ENCODE measurements around the gene PHLDB2.

PHLDB2 gene

DNA sequence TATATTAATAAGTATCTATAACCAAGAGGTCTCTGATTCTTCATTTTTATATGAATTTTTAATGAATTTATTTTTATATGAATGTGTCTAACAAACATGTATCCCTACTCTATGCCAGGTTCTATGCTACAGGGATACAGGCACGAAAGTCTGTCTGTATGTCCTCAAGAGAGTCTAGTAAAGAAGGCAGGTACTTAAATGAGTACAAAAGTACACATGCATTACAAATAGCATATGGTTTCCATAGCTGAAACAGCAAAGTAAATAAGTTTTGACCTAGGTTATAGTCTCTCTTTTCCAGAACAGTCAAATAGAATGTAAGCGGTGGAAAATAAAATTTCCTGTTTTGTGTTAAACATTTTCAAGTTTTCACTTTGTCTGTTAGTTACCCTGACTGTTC, 106.4 kb downstream of the PHLDB2 start:
- no peak for DNase-seq (ENCODE audit: low spot score)

DNA sequence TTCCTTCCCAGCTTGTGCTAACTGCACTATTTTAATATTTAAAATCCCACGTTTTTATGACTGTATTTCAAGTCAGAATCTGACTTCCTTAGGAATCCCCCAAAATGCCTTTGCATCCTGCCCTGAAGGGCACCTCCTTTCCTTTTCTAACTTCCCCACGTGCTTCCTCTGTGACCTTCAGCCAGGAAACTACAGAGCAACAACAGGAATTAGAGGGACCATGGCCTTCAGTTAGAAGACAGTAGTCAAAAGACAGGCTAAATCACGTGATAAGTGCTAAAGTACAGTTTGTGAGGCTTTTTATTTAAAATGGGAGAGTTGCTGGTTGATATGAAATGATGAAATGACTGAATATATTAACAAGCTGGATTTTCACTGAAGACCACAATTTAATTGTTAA, 108.0 kb downstream of the PHLDB2 start:
- DNase-seq (ENCODE audit: low spot score), result no peak

DNA sequence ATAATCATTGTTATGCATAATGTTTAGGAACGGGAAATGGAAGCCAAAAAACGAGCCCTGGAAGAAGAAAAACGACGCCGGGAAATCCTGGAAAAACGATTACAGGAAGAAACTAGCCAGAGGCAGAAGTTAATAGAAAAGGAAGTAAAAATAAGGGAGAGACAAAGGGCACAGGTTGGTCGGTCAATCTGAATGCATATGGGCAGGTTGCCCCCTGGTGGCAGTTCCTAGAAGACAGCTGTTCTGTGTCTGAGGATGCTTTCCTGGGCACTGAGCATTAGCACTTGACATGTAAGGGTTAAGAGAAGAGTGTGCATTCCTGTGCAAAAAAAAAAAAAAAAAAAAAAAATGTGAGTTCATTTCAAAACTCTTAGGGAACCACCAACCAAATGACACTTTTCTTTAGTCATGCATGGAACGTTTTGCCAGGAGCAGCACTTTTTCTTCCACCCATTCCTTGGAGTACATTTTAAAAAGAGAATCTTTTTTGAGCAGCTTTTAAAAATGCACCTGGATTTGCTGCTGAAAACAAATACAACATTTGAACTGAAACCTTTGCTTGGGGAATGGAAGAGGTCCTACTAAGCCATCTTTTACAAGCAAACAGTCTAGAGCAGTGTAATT, 108.7 kb downstream of the PHLDB2 start:
- DNase-seq (ENCODE audit: low spot score), result peak; percentile 51

DNA sequence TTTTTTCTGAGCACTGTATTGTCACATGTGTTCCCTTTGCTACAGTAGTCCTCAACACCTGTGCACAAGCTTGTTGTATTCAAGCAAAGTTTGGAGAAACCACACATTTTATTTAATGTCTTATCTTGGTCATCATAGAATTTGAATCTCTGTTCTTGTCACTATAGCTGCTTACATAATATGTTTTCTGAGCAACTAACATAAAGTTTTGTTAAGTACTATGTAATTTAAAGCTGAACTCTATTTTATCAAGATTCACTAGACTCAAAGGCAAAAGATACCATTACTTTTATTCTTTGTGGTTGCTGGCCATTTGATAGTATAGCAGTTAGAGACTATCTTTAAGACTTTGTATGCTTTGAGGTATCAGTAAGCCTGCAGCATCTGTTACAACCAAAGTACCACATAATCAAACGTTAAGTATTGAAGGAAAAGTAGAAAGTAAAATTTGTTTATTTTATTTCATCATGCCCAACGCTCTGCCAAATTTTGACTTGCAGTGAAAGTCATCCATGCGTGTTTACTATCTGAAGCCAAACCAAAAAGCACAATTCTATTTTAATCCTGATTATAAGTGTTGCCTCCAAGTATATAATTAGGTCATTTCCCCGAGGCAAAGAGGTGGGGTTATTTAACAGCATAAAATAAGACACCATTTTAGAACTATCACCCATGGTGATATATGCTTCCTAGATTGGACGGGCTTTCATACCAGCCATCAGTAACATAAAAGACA, 109.4 kb downstream of the PHLDB2 start:
- DNase-seq (ENCODE audit: low spot score), result no peak

DNA sequence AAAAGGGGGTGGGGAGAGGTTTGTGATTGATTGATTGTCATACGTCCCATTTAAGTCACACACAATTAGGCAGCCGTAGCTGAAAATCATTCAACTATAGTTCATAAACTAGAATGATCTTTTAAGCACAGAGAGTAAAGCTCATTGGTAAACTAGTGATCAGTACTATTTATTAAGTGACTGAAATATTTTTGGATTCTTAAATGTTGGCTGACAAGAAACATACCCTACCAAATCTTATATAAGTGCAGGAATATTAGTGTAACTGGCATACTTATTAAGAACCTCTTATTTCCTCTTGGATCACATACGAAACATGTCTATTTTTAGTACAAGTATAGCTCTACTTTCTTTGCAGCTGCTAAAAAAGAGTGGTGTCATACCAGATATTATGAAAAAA, 111.3 kb downstream of the PHLDB2 start:
- no peak for DNase-seq (ENCODE audit: low spot score)

DNA sequence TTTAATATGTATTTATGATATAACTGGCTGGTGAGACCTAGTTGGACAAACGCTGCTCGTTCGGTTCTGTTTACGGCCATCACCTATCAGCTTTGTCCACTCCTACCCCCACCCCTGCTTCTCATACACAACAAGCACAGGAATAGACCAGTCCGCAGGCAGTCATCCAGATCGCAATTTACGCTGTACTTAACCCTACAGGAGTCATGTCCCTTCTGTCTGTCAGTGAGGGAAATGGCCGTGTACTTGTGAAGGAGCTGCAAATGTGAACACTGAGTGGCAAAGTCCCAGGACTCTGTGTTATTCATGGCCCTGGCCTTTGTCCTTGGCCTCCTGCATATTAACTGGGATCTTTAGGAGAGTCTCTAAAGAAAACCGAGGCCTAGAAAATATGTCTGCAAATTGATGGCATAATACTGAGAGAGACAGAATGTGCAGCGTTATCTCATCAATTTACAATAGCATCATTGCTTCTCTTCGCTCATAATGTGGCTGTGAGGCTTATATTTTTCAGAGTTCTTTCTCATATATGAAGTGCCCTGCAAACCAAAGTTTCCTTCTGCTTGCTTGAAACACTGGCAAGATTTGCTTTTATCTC, 112.6 kb downstream of the PHLDB2 start:
- DNase-seq (ENCODE audit: low spot score), result no peak

DNA sequence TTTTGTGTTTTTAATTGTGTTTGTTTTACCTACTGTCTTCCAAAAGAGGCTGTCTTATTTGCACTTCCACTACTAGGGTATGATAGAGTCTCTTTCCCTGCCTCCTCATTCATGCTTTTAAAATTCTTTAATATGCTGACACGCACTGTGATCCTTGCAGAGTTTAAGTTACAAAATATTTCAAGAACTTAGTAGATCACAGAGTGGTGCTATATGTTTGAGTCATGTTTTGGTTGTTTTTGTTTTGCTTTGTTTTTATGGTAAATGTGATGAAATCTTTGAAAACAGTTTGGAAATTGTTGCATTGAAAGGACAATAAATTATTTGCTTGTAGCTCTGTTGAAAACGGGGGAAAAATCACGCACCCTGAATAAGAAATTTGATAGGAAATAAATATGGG, 113.8 kb downstream of the PHLDB2 start:
- DNase-seq (ENCODE audit: low spot score), result no peak

DNA sequence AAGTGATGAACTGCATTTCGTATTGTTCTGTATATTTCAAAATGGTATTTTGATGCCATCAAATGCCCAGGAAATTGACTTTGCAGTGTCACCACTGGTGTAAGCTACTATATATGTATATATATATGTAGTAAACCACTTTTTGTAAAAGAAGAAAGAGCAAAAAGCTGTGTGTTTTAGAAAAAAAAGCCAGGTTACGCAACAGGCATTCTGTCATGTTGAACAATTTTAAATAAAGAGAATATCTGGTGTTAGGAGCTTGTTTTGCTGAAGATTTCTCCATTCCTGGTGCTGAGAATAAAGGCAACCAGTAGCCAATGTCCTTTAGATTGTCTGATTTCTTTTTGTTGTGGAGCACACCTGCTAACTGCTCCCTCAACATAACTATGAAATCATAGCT, 116.1 kb downstream of the PHLDB2 start:
- no peak for DNase-seq (ENCODE audit: low spot score)

DNA sequence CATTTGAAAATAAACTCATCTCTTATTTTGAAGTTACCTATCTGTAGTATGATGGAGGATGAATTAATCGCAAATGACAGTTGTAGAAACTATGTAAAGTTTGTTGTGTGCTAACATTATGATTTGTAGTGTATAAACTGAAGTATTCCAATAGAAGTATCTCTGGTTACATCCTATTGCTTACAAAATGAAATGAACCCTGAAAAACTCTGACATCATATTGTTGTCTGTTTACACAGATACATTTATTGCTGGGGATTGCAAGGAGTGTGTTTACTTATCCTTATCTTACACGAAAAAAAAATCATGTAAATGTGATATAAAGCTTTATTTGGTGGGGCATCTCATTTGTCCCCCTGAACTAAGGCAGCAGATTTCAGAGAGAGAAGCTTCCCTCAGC, 117.2 kb downstream of the PHLDB2 start:
- no peak for DNase-seq (ENCODE audit: low spot score)

DNA sequence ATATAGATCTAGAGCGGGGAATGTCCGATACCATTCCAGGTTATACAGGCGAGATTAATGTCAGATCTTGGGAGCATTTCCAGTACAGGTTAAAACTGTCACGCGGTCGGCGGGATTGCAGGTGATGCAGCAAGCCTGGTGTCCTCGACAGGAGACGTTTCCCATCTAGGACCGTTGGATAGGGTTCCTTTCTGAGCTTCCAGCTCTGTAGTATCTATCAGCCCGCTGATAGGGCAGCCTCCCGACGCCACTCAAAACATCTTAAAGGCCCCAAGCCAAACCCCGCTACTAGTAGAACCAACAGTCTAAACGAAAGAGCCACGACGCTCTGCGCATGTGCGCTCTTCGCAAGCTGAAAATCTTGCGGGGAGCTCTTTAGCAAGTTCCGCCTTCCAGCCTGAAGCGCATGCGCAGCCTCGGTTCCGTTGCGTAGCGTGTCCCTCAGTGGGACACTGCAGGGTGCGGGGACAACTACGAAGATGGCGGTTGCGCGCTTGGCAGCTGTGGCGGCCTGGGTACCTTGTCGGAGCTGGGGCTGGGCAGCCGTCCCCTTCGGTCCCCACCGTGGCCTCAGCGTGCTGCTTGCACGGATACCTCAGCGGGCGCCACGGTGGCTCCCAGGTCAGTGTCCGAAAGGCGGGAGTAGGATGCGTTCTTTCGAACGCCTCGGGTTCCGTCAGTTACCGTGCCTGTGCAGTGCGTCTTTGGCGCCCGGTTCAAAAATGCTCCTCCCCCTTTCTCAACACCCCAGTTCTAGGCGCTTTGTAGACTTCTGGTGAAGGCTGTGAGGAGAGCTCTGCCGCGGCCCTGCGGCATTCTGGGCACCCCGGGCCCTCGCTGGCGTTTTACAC, 119.7 kb downstream of the PHLDB2 start, which contains the start of gene ABHD10:
ABHD10 (plus strand) TSS at position 444 of the 851 bp plus-strand sequence; CDS start at position 480, 36 bp downstream.
- peak; percentile 95 for DNase-seq (ENCODE audit: low spot score)

DNA sequence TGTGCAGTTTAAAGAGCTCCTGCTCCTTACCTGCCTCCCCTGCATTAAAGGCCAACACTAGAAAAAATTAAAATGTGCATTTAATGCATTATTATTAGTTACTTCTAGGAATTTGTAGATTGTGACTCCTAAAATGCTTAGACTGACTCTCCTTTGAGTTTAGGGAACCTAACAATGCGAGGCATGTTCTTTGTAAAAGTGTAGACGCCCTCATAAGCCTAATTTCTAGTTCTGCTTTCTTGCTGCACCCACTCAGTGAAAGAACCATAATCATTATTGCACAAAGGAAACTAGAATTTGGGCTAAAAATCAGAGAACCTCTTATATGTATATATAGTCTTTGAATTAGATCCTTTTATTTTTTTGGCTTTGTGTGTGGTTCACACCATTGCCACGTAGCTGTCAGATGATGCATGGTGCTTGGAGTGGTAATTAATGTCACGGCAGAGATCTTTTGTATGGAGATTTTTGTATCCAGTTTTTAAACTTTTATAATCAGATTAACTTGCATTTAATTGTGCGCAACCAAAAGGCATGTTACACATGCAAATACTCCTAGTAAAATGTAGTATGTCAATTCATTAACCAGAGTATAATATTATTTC, 120.5 kb downstream of the PHLDB2 start:
- no peak for DNase-seq (ENCODE audit: low spot score)

DNA sequence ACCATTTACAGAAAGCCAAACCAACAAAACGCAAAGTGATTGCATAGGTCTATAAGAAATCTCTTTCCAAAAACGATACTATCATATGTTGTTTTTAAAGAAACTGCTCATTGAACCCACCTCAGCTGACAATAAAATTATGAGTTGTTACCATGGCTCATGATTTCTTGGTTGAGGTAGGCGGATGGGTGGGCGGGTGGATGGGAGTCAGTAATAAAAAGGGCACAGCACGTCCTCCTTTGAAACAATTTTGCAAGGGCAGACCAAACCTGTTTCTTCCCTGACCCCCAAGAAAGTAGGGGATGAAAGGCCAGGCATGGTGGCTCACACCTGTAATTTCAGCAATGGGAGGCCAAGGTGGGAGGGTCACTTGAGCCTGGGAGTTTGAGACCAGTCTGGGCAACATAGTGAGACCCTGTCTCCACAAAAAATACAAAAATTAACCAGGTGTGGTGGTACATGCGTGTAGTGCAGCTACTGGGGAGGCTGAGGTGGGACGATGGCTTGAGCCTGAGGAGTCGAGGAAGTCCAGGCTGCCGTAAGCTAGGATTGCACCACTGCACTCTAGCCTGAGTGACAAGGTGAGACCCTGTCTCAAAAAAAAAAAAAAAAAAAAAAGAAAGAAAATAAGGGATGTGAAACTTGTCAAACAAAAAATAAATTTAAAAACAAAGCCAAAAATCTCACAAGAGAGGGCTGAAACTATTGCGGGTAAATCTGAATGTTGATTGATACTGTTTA, 121.8 kb downstream of the PHLDB2 start:
- no peak for DNase-seq (ENCODE audit: low spot score)

DNA sequence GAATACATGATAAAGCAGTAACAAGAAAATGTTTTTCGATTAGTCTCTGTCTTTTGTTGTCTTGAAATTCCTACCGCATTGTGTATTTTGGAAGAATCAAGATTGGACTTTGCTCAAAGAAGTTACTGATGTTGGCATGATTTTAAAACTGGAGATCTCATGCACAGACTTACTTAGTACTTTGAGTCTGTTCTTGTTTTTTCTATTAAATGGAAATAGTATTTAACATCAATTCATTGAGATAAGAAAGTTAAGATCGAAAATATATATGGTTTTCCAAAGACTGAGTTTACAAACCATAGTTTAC, 122.3 kb downstream of the PHLDB2 start:
- DNase-seq (ENCODE audit: low spot score), result no peak

DNA sequence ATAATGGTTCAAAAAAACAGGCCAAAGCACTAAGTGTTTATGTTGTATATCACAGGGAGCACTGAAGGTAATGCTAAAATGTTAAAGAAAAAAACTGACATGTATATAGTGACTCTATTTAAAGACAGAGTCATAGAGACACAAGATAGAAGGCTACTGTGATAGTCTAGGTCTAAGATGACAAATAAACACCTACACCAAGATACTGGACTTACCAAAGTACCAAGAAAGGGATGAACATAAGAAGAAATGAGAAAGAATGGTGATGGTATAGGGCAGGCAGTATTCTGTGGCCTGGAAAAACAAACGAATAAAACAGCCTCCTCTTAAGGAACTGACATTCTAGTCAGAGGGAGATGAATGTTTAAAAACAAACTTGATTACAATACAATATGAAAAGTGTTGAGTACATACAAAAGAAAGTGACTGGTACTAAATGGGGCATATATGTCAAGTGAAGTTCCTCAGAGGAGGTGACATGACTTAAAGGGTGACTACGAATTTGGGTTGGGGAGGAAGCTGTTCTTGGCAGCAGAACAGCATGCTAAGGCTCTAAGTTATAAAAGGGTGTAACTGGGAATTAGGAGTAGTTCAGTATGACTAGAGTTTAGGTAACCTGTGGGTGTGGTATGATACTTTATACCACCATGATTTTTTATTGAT, 125.7 kb downstream of the PHLDB2 start:
- no peak for DNase-seq (ENCODE audit: low spot score)

DNA sequence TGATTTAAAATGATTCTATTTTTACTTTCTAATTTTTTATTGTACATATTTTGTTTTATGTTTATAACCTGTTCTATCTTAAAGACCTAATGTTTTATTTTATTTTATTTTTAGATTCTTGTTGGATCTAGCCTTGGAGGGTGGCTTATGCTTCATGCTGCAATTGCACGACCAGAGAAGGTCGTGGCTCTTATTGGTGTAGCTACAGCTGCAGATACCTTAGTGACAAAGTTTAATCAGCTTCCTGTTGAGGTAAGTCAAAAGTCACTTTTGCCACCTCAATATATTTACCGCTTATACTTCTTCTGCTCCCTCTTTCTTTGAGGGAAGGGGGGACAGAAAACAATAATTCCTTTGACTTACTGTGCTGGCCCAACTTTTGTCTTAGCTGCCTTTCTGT, 127.7 kb downstream of the PHLDB2 start:
- DNase-seq (ENCODE audit: low spot score), result no peak

DNA sequence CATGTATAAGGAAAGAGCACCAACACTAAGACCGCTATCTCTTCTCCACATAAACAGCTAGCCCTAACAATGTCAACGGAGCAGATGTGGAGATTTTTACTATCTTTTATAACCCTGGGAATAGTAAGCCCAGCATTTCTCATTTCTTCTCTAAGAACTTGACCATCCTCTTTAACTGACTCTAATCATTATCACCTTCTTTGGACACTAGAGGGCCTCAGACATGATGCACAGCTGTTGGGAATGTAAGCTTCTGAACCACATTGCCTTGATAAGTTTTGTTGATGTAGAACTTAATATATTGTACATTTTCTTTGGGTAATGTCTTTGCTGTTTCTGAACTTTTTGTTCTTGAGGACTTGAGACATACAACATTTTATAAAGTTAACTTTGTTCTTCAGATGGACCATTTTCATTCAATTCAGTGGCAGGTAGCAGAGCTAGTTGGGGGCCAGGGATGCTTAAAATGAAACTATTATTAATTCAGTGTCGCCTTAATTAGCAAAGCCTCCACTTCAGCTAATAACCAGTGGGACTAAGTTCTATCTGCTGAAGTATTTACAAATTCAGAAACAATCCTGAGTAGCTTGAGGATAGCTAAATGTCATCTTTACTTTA, 130.1 kb downstream of the PHLDB2 start:
- peak; percentile 37 for DNase-seq (ENCODE audit: low spot score)

DNA sequence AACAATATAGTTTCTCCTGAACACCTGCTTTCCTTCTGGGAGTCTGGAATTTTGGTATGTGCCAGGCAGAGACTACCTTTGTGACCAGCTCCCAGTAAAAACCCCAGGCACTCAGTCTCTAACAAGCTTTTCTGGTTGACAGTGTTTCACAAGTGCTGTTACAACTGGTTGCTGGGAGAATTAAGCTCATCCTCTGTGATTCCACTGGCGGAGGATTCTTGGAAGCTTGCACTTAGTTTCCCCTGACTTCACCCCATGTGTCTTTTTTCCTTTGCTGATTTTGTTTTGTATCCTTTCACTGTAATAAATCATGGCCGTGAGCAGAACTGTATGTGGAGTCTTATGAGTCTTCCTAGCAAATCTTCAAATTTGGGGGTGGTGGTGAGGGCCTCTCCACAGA, 134.0 kb downstream of the PHLDB2 start:
- no peak for DNase-seq (ENCODE audit: low spot score)

DNA sequence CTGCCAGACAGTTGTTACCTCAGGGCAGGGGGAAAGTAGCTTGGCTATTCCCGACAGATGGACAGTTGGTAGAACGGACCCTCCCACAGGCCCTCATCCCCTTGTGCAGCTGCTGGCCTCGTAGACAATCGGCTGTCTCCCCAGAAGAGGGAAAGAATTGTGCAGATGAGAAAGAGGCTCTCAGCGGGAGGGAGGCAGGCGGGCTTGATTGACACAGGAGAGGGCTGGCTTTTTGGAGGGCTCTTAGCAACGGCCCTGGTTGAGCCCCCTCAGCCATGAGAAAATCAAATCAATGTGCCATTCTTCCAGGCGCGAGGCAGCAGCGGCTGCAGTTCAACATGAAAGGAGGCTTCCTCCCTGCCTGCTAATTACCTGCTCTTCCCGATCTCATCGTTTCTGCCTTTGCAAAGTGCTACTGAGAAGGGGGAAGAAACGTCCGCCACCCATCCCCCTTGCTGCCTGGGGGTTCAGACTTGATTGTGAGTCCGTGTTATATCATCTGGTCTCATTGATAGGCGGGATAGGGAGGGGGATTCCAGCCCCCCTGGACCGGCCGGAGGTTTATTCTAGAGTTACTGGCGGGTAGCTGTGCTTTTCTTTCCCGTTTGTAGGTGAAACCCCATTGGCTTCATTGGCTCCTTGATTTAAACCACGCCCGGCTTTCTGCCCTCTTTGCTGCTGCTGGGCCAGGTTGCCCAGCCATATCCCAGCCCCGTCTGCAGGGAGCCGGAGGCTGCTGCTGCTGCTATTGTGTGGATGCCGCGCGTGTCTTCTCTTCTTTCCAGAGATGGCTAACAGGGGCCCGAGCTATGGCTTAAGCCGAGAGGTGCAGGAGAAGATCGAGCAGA, 139.8 kb downstream of the PHLDB2 start, which contains the start of gene TAGLN3:
TAGLN3 (plus strand) TSS at position 287 of the 848 bp plus-strand sequence; CDS start at position 788, 501 bp downstream.
- peak; percentile 36 for DNase-seq (ENCODE audit: low spot score)

Measured in AG08396 (cell line).